Gastroesophageal sphincter (tissue), 3 donors: ENCODE measurements around the gene ZBTB40.

Experiments used
- CTCF ChIP-seq, 4 experiments: fragments of 200-600 bp in 2 of 4; fragments of 450-650 bp in 2 of 4; sonication (generic) in 1 of 4; IDR thresholded peaks; one replicate each; pipeline ENCODE4 v1.5.1; 2017 to 2019; ENCODE audit warnings: antibody characterized with exemption in 4 of 4, mild to moderate bottlenecking in 2 of 4, moderate library complexity in 2 of 4
- POLR2A ChIP-seq, 2 donors: fragments of 450-650 bp; IDR thresholded peaks; one replicate each; pipeline ENCODE4 v1.6.1; 2017; ENCODE audit warnings: antibody characterized with exemption in 2 of 2, mild to moderate bottlenecking in 2 of 2, moderate library complexity in 1 of 2
- POLR2AphosphoS5 ChIP-seq: sonication (generic); formaldehyde crosslinking; IDR thresholded peaks from one replicate; pipeline ENCODE4 v1.6.1; 2017; ENCODE audit warnings: antibody characterized with exemption

DNA sequence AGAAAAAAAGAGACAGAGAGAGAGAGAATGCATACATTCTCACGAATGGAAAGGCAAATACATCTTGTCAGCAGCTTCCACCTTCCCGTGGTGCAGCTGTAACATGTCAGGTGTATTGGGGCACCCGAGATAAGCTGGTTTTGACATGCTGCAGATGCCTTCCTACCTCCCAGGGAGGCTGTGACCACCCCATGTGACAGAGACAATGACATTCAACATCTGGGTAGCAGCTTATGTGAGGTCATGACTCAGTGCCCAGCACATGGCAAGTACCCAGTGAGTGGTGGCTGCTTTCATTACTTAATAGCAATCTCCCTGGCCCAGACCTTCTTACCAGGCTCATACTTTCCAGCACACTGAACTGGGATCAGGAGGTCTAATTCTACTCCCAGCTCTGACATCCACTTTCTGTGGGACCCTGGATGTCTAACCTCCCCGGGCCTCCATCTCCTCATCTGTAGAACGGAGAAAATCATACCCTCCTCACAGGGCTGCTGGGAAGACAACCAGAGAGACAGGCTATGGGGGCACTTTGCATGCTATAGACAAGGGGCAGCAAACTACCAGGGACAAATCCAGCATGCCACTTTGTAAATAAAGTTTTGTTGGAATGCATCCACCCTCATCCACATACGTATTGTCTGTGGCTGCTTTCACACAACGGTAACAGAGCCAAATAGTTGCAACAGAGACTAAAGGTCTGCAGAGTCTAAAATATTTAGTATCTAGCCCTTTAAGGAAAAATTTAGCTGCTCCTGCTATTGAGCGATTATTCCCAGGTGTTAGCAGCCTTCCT is 38.5 kb upstream of the ZBTB40 start:
- no peak for TF ChIP-seq POLR2AphosphoS5
- no peak for TF ChIP-seq CTCF (IDR thresholded peaks at IDR 0.05)
- TF ChIP-seq POLR2A (IDR thresholded peaks at IDR 0.05): no peak
